NB4 (cell line): Measurements from ENCODE around the gene MYO18A.

ENCODE experiments used
- DNase-seq: peaks from one replicate; pipeline ENCODE4 v3.0.0; 2010; ENCODE audit warnings: low read depth
- H3K4me3 ChIP-seq: one replicate; pipeline ENCODE4 v1.5.1; 2011; ENCODE audit warnings: mild to moderate bottlenecking, low read depth, low read length, moderate library complexity
- CTCF ChIP-seq: IDR thresholded peaks from one replicate; pipeline ENCODE4 v1.5.1; 2012; ENCODE audit warnings: low read depth, low read length
- MAX ChIP-seq: IDR thresholded peaks from 2 replicates; pipeline ENCODE4 v1.6.1; 2011; ENCODE audit warnings: low read depth, low read length
- MYC ChIP-seq: IDR thresholded peaks from 2 replicates; pipeline ENCODE4 v1.6.1; 2011; ENCODE audit warnings: low read depth, low read length
- POLR2A ChIP-seq: IDR thresholded peaks from 2 replicates; pipeline ENCODE4 v1.6.1; 2011; ENCODE audit warnings: mild to moderate bottlenecking; ENCODE audit not compliant: insufficient read length; ENCODE audit errors: extremely low read depth

The MYO18A gene

GRCh38 chr17:29120433-29120832 is 59.8 kb downstream of the MYO18A start:
- no peak overlapping the region for H3K4me3 ChIP-seq
- no peak for DNase-seq
- no peak for TF ChIP-seq POLR2A
- no peak for TF ChIP-seq CTCF
- TF ChIP-seq MYC = no peak
- no peak for TF ChIP-seq MAX

GRCh38 chr17:29119265-29119664 is 60.9 kb downstream of the MYO18A start:
- no peak overlapping the region for H3K4me3 ChIP-seq
- DNase-seq = no peak
- TF ChIP-seq MYC (no peak), POLR2A (no peak), MAX (no peak), CTCF (no peak)

GRCh38 chr17:29116804-29117753 is 63.1 kb downstream of the MYO18A start:
- peak; percentile 90 for DNase-seq
- no peak overlapping the region for H3K4me3 ChIP-seq
- TF ChIP-seq CTCF (peak; percentile 95), MAX (no peak), POLR2A (no peak), MYC (no peak)

GRCh38 chr17:29115961-29116803 is 64.0 kb downstream of the MYO18A start:
- TF ChIP-seq MYC (no peak), MAX (0 out of 2 replicates have a peak, but pooled peaks have one; percentile 20), CTCF (peak; percentile 70)
- DNase-seq = peak; percentile 77
- no peak overlapping the region for H3K4me3 ChIP-seq

- no peak for DNase-seq
- H3K4me3 ChIP-seq = no peak overlapping the region
- TF ChIP-seq MYC (no peak), MAX (no peak), POLR2A (no peak), CTCF (no peak)
Measured at GRCh38 chr17:29115435-29115834, 64.8 kb downstream of the MYO18A start.
